Measurements from ENCODE around the gene SDCCAG8. TPM values are rescaled to one million over a fixed set of nuclear protein-coding genes. Genes with fewer than 3 reads are reported as not detected.
A peak's percentile ranks its signal among the peaks of the same experiment; 100 is the strongest.

Gene SDCCAG8
- total RNA-seq, 1 experiment from 2014 or later = 194 TPM

DNA sequence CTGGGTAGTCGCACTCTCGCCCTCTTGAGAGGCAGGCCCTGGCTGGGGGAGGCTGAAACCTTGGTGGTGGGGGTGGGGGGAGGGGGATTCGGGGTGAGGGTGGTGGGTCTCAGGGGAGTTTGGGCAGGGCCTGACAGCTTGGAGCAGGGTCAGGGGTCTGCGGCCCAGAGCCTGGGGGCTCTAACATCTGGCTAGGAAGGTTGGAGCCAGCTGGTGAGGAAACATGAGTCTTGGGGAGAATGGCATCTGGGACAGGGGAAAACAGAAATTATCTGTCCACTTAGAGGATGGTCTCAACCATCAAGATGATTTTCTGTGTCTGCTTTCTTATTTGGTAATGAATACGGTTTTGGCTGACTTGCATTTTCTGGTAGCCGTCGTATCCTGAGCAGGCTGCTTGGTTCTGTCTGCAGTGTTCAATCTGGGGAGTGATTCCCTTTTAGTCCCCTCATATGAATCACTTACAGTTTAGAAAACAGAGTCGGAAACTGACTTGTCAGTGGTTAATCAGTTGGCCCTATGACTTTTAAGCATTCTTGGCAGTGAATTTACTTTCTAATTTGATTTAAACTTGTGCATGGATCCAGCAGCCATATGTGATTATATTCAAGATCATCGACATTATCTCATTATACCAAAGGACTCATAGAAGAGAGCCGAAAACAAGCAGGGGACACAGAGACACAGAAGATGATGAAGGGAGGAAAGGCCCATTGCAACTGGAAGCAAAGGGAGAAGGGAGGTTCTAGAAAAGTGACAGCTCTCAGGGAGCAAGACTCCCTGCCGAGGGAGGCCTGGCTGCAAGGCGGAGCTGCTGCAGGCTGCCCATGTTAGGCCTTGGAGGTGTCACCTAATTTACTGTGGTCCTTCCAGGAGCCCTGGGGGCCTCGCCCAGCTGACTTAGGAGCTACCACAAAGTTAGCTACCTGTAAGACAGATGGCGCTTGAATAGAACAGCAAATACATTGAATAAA lies 237.6 kb downstream of the SDCCAG8 start:
- Histone ChIP-seq H4K20me1 (ENCODE audit: low read length) (no peaks in the 10 kb centered on the region), H3K27me3 (ENCODE audit: low read length) (no peaks in the 10 kb centered on the region), H3K4me2 (ENCODE audit: low read length) (no peak overlapping the region), H3K9me2 (replicated peaks; ENCODE audit: low read length) (no peaks in the 10 kb centered on the region), H3K79me2 (ENCODE audit: low read length) (peaks cover 75% of the 10 kb centered on the region), H3K9ac (ENCODE audit: low read length) (no peak overlapping the region), H3K27ac (ENCODE audit: low read length) (no peak overlapping the region), H3K9me3 (ENCODE audit: low read length) (no peaks in the 10 kb centered on the region), H3F3A (ENCODE audit: low read length, unreplicated experiment) (no peaks in the 10 kb centered on the region), H3K36me3 (ENCODE audit: low read depth, low read length) (peaks cover 31% of the 10 kb centered on the region; the same call in 1 of the 2 replicates), H3K4me1 (ENCODE audit: insufficient read depth, low read length) (peaks cover 8% of the 10 kb centered on the region), H2AFZ (ENCODE audit: low read length) (no peak overlapping the region), H3K4me3 (ENCODE audit: low read length) (no peak overlapping the region)
- TF ChIP-seq EZH2phosphoT487 (IDR thresholded peaks at IDR 0.05; ENCODE audit: borderline replicate concordance, low read length) (no peak), EZH2 (IDR thresholded peaks at IDR 0.05; ENCODE audit: low read length, unreplicated experiment) (no peak)
- TF ChIP-seq, protein P1, sequence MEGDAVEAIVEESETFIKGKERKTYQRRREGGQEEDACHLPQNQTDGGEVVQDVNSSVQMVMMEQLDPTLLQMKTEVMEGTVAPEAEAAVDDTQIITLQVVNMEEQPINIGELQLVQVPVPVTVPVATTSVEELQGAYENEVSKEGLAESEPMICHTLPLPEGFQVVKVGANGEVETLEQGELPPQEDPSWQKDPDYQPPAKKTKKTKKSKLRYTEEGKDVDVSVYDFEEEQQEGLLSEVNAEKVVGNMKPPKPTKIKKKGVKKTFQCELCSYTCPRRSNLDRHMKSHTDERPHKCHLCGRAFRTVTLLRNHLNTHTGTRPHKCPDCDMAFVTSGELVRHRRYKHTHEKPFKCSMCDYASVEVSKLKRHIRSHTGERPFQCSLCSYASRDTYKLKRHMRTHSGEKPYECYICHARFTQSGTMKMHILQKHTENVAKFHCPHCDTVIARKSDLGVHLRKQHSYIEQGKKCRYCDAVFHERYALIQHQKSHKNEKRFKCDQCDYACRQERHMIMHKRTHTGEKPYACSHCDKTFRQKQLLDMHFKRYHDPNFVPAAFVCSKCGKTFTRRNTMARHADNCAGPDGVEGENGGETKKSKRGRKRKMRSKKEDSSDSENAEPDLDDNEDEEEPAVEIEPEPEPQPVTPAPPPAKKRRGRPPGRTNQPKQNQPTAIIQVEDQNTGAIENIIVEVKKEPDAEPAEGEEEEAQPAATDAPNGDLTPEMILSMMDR (conservative IDR thresholded peaks at IDR 0.05; ENCODE audit: low read depth, low read length) = no peak
- ATAC-seq (no peak), DNase-seq (no peak)
- no TSS peak for BruUV-seq (replicated peaks)
- ChIA-PET CTCF (no interaction called here), POLR2A (ENCODE audit: unreplicated experiment) (no interaction called here)
- intact Hi-C loops (cut with micrococcal nuclease) = no loop called here

DNA sequence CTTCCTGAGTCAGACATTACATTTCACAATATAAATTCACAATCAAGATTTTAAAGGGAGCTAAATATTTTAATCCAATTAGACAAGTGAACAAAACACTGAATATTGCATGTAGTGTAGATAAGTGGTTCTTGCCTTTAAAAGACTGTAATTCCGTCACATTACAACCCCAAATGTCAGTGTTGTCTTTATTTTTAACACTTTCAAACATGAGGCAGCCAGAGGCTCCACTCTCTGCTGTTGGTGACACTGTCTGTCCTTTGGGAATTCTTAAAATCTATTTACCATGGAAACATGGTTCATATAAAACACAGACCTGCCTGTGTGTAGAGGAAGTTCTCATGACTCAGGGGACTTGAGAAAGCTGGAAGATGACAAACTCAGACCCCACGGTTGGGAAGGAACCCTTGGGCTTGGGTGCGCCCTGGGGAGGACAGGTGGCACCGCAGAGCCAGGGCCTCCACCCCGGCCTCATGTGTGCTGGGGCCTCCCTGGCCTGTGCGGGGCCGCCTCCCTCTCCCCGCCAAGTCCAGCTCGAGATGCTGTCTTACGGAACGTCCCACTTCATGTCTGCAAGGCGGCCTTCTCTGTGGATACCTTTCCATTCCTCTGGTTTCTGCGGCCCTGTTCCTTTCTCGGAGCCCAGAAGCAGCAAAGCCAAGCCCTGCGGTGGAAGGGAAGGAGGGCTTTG lies 239.0 kb downstream of the SDCCAG8 start:
- no peak overlapping the region for H3K27ac ChIP-seq (ENCODE audit: low read length)
- H2AFZ ChIP-seq (ENCODE audit: low read length) = no peak overlapping the region
- H3K4me3 ChIP-seq (ENCODE audit: low read length) = no peak overlapping the region
- DNase-seq (no peak), ATAC-seq (peak; percentile 10; the same call in 1 of the 2 replicates)
- H3K9me2 ChIP-seq (replicated peaks; ENCODE audit: low read length) = no peaks in the 10 kb centered on the region
- H3K36me3 ChIP-seq (ENCODE audit: low read depth, low read length) = peaks cover 28% of the 10 kb centered on the region; the same call in 1 of the 2 replicates
- H3K4me1 ChIP-seq (ENCODE audit: insufficient read depth, low read length) = no peaks in the 10 kb centered on the region
- intact Hi-C loops (cut with micrococcal nuclease) = no loop called here
- no peak overlapping the region for H3K4me2 ChIP-seq (ENCODE audit: low read length)
- peaks cover 60% of the 10 kb centered on the region for H3K79me2 ChIP-seq (ENCODE audit: low read length)
- no peaks in the 10 kb centered on the region for H3K27me3 ChIP-seq (ENCODE audit: low read length)
- H4K20me1 ChIP-seq (ENCODE audit: low read length) = no peaks in the 10 kb centered on the region
- BruUV-seq (replicated peaks) = no TSS peak
- H3K9me3 ChIP-seq (ENCODE audit: low read length) = no peaks in the 10 kb centered on the region
- ChIA-PET POLR2A (ENCODE audit: unreplicated experiment) (no interaction called here), CTCF (no interaction called here)
- TF ChIP-seq, protein P1 (conservative IDR thresholded peaks at IDR 0.05; ENCODE audit: low read depth, low read length) = no peak
- TF ChIP-seq EZH2 (IDR thresholded peaks at IDR 0.05; ENCODE audit: low read length, unreplicated experiment) = no peak
- TF ChIP-seq EZH2phosphoT487 (IDR thresholded peaks at IDR 0.05; ENCODE audit: borderline replicate concordance, low read length) = no peak
- no peak overlapping the region for H3K9ac ChIP-seq (ENCODE audit: low read length)
- no peaks in the 10 kb centered on the region for H3F3A ChIP-seq (ENCODE audit: low read length, unreplicated experiment)
